Measurements from ENCODE around the gene HPCA.
"Not testable (repeated sequence)": the region's sequence is repeated elsewhere in the genome, so short reads cannot be mapped to it uniquely, and the experiment has no call there.

HPCA gene

GRCh38 chr1:32903991-32904785 lies 17.9 kb downstream of the HPCA start:
- no peak for DNase-seq (ENCODE audit: low read depth)

- no peak for DNase-seq (ENCODE audit: low read depth)
Measured at GRCh38 chr1:32904797-32905196, 18.5 kb downstream of the HPCA start.

- DNase-seq (ENCODE audit: low read depth): not testable (repeated sequence)
Measured at GRCh38 chr1:32905588-32905987, 19.3 kb downstream of the HPCA start.

GRCh38 chr1:32906654-32907053 lies 20.4 kb downstream of the HPCA start:
- DNase-seq (ENCODE audit: low read depth): no peak

GRCh38 chr1:32907435-32907834 lies 21.1 kb downstream of the HPCA start:
- no peak for DNase-seq (ENCODE audit: low read depth)

GRCh38 chr1:32910319-32910718 lies 24.0 kb downstream of the HPCA start:
- no peak for DNase-seq (ENCODE audit: low read depth)

GRCh38 chr1:32915766-32916706 lies 29.7 kb downstream of the HPCA start:
- no peak for DNase-seq (ENCODE audit: low read depth)

GRCh38 chr1:32917521-32917920 lies 31.2 kb downstream of the HPCA start:
- DNase-seq (ENCODE audit: low read depth): no peak

- no peak for DNase-seq (ENCODE audit: low read depth)
Measured at GRCh38 chr1:32918179-32918578, 31.9 kb downstream of the HPCA start.

- no peak for DNase-seq (ENCODE audit: low read depth)
Measured at GRCh38 chr1:32919811-32920733, 33.8 kb downstream of the HPCA start.

GRCh38 chr1:32920833-32921232 lies 34.5 kb downstream of the HPCA start:
- no peak for DNase-seq (ENCODE audit: low read depth)

- DNase-seq (ENCODE audit: low read depth): no peak
Measured at GRCh38 chr1:32924881-32925344, 38.6 kb downstream of the HPCA start.

- no peak for DNase-seq (ENCODE audit: low read depth)
Measured at GRCh38 chr1:32925403-32926162, 39.3 kb downstream of the HPCA start.

GRCh38 chr1:32926562-32926961 lies 40.3 kb downstream of the HPCA start:
- no peak for DNase-seq (ENCODE audit: low read depth)

GRCh38 chr1:32927441-32927840 lies 41.1 kb downstream of the HPCA start:
- DNase-seq (ENCODE audit: low read depth): no peak

GRCh38 chr1:32928285-32928684 lies 42.0 kb downstream of the HPCA start:
- no peak for DNase-seq (ENCODE audit: low read depth)

GRCh38 chr1:32928715-32929114 lies 42.4 kb downstream of the HPCA start:
- no peak for DNase-seq (ENCODE audit: low read depth)

- no peak for DNase-seq (ENCODE audit: low read depth)
Measured at GRCh38 chr1:32929366-32929765, 43.1 kb downstream of the HPCA start.

GRCh38 chr1:32931760-32932159 lies 45.5 kb downstream of the HPCA start:
- no peak for DNase-seq (ENCODE audit: low read depth)

GRCh38 chr1:32933742-32934322 lies 47.5 kb downstream of the HPCA start:
- DNase-seq (ENCODE audit: low read depth): no peak

- DNase-seq (ENCODE audit: low read depth): no peak
Measured at GRCh38 chr1:32934535-32934934, 48.2 kb downstream of the HPCA start.
